A549 (cell line): ENCODE results near the gene DIS3L2.
"Not testable (repeated sequence)": the region's sequence is repeated elsewhere in the genome, so short reads cannot be mapped to it uniquely, and the experiment has no call there.

Experiments
- CBX8 ChIP-seq: fragments of 200-600 bp; sonication (generic); IDR thresholded peaks from 2 replicates; pipeline ENCODE4 v1.6.1; 2016
- CHD2 ChIP-seq: fragments of 150-350 bp; IDR thresholded peaks from 2 replicates; pipeline ENCODE4 v1.6.1; 2014; ENCODE audit warnings: low read length; ENCODE audit not compliant: partially characterized antibody
- CTCF ChIP-seq: fragments of >200 bp; sonication (Bioruptor Twin); formaldehyde crosslinking; IDR thresholded peaks from 3 replicates; pipeline ENCODE4 v1.5.1; 2016
- POLR2A ChIP-seq: IDR thresholded peaks from 2 replicates; pipeline ENCODE4 v1.6.1; 2012; ENCODE audit warnings: mild to moderate bottlenecking, low read length
- RCOR1 ChIP-seq: fragments of 150-350 bp; IDR thresholded peaks from 2 replicates; pipeline ENCODE4 v1.6.1; 2014; ENCODE audit warnings: antibody characterized with exemption, low read length, low read depth
- RFX5 ChIP-seq: fragments of 450-650 bp; IDR thresholded peaks from 2 replicates; pipeline ENCODE4 v1.7.1; 2014; ENCODE audit warnings: antibody characterized with exemption, mild to moderate bottlenecking, moderate library complexity
- SMC3 ChIP-seq: fragments of >200 bp; sonication (Bioruptor Twin); formaldehyde crosslinking; IDR thresholded peaks from 3 replicates; pipeline ENCODE4 v1.6.1; 2018; ENCODE audit warnings: inconsistent platforms
- SREBF2 ChIP-seq: fragments of 450-650 bp; IDR thresholded peaks from 2 replicates; pipeline ENCODE4 v1.6.1; 2014; ENCODE audit warnings: mild to moderate bottlenecking, moderate library complexity
- USF2 ChIP-seq: fragments of 450-650 bp; IDR thresholded peaks from 2 replicates; pipeline ENCODE4 v1.6.1; 2014; ENCODE audit warnings: antibody characterized with exemption
- TF ChIP-seq, protein P1 (sequence below): fragments of 200-600 bp; sonication (generic); IDR thresholded peaks from 2 replicates; pipeline ENCODE4 v1.6.1; 2016; ENCODE audit warnings: antibody characterized with exemption, mild to moderate bottlenecking, moderate library complexity
- TF ChIP-seq, protein P2 (sequence below): fragments of 150-350 bp; IDR thresholded peaks from 2 replicates; pipeline ENCODE4 v1.6.1; 2014; ENCODE audit warnings: low read depth, mild to moderate bottlenecking, low read length

GRCh38 chr2:232323967-232324366 lies 362.5 kb downstream of the DIS3L2 start:
- TF ChIP-seq CBX8, CTCF, RFX5, CHD2, POLR2A, SMC3, SREBF2, RCOR1, USF2: not testable (repeated sequence)
- TF ChIP-seq, protein P1, sequence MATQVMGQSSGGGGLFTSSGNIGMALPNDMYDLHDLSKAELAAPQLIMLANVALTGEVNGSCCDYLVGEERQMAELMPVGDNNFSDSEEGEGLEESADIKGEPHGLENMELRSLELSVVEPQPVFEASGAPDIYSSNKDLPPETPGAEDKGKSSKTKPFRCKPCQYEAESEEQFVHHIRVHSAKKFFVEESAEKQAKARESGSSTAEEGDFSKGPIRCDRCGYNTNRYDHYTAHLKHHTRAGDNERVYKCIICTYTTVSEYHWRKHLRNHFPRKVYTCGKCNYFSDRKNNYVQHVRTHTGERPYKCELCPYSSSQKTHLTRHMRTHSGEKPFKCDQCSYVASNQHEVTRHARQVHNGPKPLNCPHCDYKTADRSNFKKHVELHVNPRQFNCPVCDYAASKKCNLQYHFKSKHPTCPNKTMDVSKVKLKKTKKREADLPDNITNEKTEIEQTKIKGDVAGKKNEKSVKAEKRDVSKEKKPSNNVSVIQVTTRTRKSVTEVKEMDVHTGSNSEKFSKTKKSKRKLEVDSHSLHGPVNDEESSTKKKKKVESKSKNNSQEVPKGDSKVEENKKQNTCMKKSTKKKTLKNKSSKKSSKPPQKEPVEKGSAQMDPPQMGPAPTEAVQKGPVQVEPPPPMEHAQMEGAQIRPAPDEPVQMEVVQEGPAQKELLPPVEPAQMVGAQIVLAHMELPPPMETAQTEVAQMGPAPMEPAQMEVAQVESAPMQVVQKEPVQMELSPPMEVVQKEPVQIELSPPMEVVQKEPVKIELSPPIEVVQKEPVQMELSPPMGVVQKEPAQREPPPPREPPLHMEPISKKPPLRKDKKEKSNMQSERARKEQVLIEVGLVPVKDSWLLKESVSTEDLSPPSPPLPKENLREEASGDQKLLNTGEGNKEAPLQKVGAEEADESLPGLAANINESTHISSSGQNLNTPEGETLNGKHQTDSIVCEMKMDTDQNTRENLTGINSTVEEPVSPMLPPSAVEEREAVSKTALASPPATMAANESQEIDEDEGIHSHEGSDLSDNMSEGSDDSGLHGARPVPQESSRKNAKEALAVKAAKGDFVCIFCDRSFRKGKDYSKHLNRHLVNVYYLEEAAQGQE, result not testable (repeated sequence)
- TF ChIP-seq, protein P2, sequence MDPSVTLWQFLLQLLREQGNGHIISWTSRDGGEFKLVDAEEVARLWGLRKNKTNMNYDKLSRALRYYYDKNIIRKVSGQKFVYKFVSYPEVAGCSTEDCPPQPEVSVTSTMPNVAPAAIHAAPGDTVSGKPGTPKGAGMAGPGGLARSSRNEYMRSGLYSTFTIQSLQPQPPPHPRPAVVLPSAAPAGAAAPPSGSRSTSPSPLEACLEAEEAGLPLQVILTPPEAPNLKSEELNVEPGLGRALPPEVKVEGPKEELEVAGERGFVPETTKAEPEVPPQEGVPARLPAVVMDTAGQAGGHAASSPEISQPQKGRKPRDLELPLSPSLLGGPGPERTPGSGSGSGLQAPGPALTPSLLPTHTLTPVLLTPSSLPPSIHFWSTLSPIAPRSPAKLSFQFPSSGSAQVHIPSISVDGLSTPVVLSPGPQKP, result not testable (repeated sequence)
